EL (cell line): ENCODE data around the gene HNRNPDL.

Experiments used
- DNase-seq: peaks from one replicate; pipeline ENCODE4 v3.0.0-alpha.2; 2016

The HNRNPDL gene

GRCh38 chr4:82381661-82382296, 48.5 kb downstream of the HNRNPDL start:
- DNase-seq, result no peak

DNA sequence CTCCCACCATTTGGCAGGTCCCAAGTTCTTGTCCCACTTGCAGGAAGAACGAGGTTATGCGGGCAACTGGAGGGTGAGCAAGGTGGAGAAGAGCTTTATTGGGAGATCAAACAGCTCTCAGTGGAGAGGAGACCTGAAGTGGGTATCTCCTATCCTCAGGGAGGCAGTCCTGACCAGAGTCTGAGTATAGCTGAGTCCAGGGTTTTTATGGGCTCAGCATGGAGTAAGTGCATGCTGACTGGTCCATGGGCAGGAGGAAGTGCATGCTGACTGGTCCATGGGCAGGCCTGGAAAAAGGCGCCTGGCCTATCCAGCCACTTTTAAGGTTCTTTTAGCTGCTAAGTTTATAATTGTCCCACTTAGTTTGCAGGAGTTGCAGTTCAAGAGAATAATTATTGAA, 49.0 kb downstream of the HNRNPDL start:
- DNase-seq, result no peak

DNA sequence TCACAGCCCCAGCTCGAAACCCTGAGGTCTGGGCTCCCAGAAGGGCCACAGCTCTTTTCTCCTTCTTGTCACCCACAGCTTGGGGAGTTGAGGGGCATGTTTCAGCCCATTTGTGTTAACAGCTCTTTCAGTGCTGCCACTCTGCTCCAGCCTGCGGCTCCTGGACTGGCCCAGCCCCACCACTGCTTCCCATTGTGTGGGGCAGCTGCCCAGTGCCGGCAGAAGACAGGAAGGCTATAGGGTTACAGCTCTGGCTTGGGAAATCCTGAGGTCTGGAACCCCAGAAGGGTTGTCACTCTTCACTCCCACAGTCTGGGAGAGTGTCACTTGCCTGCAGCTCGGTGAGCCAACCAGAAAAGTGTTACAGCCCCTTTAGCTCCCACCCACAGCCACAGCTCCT, 49.4 kb downstream of the HNRNPDL start:
- no peak for DNase-seq

- DNase-seq, result no peak
Measured at GRCh38 chr4:82380344-82380743, 49.9 kb downstream of the HNRNPDL start.

DNA sequence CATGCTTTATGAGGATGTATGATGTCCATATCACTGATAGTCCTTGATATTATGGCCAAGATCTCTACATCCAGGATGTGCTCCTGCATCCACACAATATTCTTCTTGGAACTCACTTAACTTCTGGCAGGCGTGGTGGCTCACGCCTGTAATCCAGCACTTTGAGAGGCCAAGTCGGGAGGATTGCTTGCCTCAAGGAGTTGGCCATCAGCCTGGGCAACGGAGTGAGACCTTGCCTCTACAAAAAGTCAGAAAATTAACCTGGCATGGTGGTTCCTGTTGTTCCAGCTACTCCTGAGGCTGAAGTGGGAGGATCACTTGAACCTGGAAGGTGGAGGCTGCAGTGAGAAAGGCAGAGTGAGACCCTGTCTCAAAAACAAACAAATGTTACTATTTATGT, 54.2 kb downstream of the HNRNPDL start:
- DNase-seq, result no peak

DNA sequence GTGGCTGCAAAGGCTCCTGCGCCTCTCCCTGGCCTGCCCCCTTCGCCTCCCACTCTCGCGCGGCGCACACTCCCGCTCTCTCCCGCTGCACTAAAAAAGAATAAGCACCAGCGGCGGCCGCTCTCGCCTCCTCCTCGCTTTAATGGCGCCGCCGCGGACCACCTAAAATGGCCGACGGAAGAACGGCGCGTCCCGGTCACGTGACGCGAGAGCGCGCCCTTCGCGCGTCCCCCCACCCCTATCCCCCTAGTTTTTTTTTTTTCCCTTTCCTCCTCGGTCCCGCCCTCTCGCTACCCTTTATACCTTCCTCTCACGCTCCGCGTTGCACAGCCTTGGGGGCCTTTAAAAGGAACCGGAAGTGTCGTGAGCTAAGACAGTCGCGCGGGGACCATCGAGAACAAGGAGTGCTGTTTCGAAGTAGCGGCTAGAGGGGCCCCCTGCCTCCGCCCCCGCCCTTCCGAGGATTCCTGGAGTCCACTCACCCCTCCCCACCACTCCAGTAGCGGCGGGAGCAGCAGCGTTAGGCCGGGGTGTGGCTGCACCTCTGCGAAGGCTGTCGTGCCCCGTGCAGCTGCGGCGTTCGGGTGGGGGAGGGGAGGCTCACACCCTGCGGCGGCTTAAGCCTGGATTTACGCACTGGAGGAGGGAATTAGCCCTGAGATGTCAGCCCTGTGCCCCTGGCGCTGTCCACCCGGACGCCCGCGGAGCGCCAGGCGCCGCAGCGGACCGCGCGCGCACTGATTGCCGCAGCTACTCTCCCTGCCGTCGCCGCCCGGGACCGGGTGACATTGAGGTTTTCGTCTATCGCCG, 56.2 kb downstream of the HNRNPDL start, which contains the start of gene HNRNPD:
HNRNPD (minus strand) TSS at position 176 of the 810 bp plus-strand sequence. CDS start 313 bp downstream, outside the sequence.
- DNase-seq, result peak; percentile 100

- DNase-seq, result no peak
Measured at GRCh38 chr4:82373486-82373815, 56.8 kb downstream of the HNRNPDL start.
